ENCODE data around the gene OARD1.

The OARD1 gene

GRCh38 chr6:41033776-41034175 lies 38.4 kb downstream of the OARD1 start:
- peaks cover under 1% of the 10 kb centered on the region; the same call in 1 of the 2 replicates for H3K4me1 ChIP-seq (ENCODE audit: low read length)
- no peaks in the 10 kb centered on the region for H3K9me3 ChIP-seq (replicated peaks; ENCODE audit: insufficient read depth, low read length)
- DNase-seq: no peak
- H3F3A ChIP-seq (ENCODE audit: insufficient read depth, low read length): no peaks in the 10 kb centered on the region
- H3K4me2 ChIP-seq (ENCODE audit: low read depth, low read length): no peak overlapping the region
- H3K4me3 ChIP-seq (ENCODE audit: low read length): no peak overlapping the region
- H3K27me3 ChIP-seq (replicated peaks; ENCODE audit: insufficient read depth, low read length): no peaks in the 10 kb centered on the region
- TF ChIP-seq EZH2 (optimal IDR thresholded peaks at IDR 0.05; ENCODE audit: low read depth, low read length) (no peak), EZH2phosphoT487 (IDR thresholded peaks at IDR 0.05; ENCODE audit: low read length) (no peak), CTCF (IDR thresholded peaks at IDR 0.05; ENCODE audit: low read length) (no peak)
- no peaks in the 10 kb centered on the region for H3K79me2 ChIP-seq (ENCODE audit: low read length)
- no peak overlapping the region for H2AFZ ChIP-seq (ENCODE audit: low read length)
- H3K27ac ChIP-seq (ENCODE audit: low read length): no peak overlapping the region
- no peaks in the 10 kb centered on the region for H4K20me1 ChIP-seq (ENCODE audit: insufficient read depth, low read length)
- H3K9me2 ChIP-seq (replicated peaks; ENCODE audit: insufficient read depth, low read length): no peaks in the 10 kb centered on the region
- H3K9ac ChIP-seq (ENCODE audit: low read length): no peak overlapping the region
- no peaks in the 10 kb centered on the region for H3K36me3 ChIP-seq (replicated peaks; ENCODE audit: insufficient read depth, low read length)

GRCh38 chr6:41032830-41033229 lies 39.3 kb downstream of the OARD1 start:
- no peaks in the 10 kb centered on the region for H3K9me2 ChIP-seq (replicated peaks; ENCODE audit: insufficient read depth, low read length)
- H3K27me3 ChIP-seq (replicated peaks; ENCODE audit: insufficient read depth, low read length): no peaks in the 10 kb centered on the region
- peaks cover 5% of the 10 kb centered on the region; the same call in 1 of the 2 replicates for H3K4me1 ChIP-seq (ENCODE audit: low read length)
- no peaks in the 10 kb centered on the region for H3K79me2 ChIP-seq (ENCODE audit: low read length)
- H3K36me3 ChIP-seq (replicated peaks; ENCODE audit: insufficient read depth, low read length): no peaks in the 10 kb centered on the region
- H4K20me1 ChIP-seq (ENCODE audit: insufficient read depth, low read length): no peaks in the 10 kb centered on the region
- H3K4me2 ChIP-seq (ENCODE audit: low read depth, low read length): no peak overlapping the region
- DNase-seq: no peak
- no peak overlapping the region for H2AFZ ChIP-seq (ENCODE audit: low read length)
- TF ChIP-seq CTCF (IDR thresholded peaks at IDR 0.05; ENCODE audit: low read length): no peak
- no peak for TF ChIP-seq EZH2 (optimal IDR thresholded peaks at IDR 0.05; ENCODE audit: low read depth, low read length)
- TF ChIP-seq EZH2phosphoT487 (IDR thresholded peaks at IDR 0.05; ENCODE audit: low read length): no peak
- H3K4me3 ChIP-seq (ENCODE audit: low read length): no peak overlapping the region
- H3K27ac ChIP-seq (ENCODE audit: low read length): no peak overlapping the region
- no peaks in the 10 kb centered on the region for H3F3A ChIP-seq (ENCODE audit: insufficient read depth, low read length)
- H3K9ac ChIP-seq (ENCODE audit: low read length): no peak overlapping the region
- no peaks in the 10 kb centered on the region for H3K9me3 ChIP-seq (replicated peaks; ENCODE audit: insufficient read depth, low read length)

GRCh38 chr6:41028561-41029412 lies 43.4 kb downstream of the OARD1 start:
- H3K4me3 ChIP-seq (ENCODE audit: low read length): peak overlapping the region; percentile 84
- H3K27ac ChIP-seq (ENCODE audit: low read length): no peak overlapping the region
- H3K4me1 ChIP-seq (ENCODE audit: low read length): peaks cover 13% of the 10 kb centered on the region
- H3K9ac ChIP-seq (ENCODE audit: low read length): peak overlapping the region; percentile 71; the same call in 1 of the 2 replicates
- no peaks in the 10 kb centered on the region for H3K79me2 ChIP-seq (ENCODE audit: low read length)
- TF ChIP-seq EZH2phosphoT487 (IDR thresholded peaks at IDR 0.05; ENCODE audit: low read length) (no peak), CTCF (IDR thresholded peaks at IDR 0.05; ENCODE audit: low read length) (no peak), EZH2 (optimal IDR thresholded peaks at IDR 0.05; ENCODE audit: low read depth, low read length) (no peak)
- H3F3A ChIP-seq (ENCODE audit: insufficient read depth, low read length): peaks cover 10% of the 10 kb centered on the region
- no peaks in the 10 kb centered on the region for H3K27me3 ChIP-seq (replicated peaks; ENCODE audit: insufficient read depth, low read length)
- H3K4me2 ChIP-seq (ENCODE audit: low read depth, low read length): peak overlapping the region; percentile 97
- peak overlapping the region; percentile 93 for H2AFZ ChIP-seq (ENCODE audit: low read length)
- H3K9me3 ChIP-seq (replicated peaks; ENCODE audit: insufficient read depth, low read length): no peaks in the 10 kb centered on the region
- H3K9me2 ChIP-seq (replicated peaks; ENCODE audit: insufficient read depth, low read length): no peaks in the 10 kb centered on the region
- H3K36me3 ChIP-seq (replicated peaks; ENCODE audit: insufficient read depth, low read length): no peaks in the 10 kb centered on the region
- no peak for DNase-seq
- no peaks in the 10 kb centered on the region for H4K20me1 ChIP-seq (ENCODE audit: insufficient read depth, low read length)

All from MM.1S (cell line).